Measurements from ENCODE around the gene TRAPPC11.

DNA sequence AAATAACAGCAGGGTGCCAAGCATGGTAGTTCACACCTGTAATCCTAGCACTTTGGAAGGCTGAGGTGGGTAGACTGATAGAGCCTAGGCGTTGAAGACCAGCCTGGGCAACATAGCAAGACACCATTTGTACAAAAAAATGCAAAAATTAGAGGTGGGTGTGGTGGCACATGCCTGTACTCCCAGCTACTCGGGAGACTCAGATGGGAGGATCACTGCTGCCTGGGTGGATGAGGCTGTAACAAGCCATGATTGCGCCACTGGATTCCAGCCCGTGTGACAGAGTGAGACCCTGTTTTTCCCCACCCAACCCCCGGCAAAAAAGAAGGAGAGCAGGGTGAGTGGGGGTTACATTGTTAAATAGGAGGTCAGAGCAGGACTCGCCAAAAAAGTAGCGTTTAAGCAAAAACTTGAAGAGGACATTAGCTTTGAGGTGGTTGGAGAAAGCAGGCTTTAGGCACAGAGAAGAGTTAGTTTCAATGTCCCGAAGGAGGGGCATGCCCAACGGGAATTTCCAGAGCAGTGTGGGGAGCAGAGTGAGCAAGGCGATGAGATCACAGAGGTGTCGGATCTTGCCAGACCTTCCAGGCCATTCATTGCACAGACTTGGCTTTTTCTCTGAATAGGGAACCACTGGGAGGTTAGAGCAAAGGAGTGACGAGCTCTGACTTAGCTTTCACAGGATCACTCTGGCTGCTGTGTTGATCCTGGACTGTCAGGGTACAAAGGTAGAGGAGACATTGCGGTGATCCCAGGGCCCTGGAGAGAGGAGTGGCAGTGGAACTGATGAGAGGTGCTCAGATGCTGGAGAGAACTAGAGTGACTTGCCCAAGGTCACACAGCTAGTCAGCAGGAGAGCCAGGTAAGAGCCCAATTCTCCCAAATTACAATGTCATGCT is 70.6 kb downstream of the TRAPPC11 start:
- no peak for TF ChIP-seq GATA3 (IDR thresholded peaks at IDR 0.05; ENCODE audit: low read depth, low read length)
- no peak for TF ChIP-seq GATA2 (IDR thresholded peaks at IDR 0.05; ENCODE audit: low read depth, low read length)

Measured in SH-SY5Y (cell line).